ENCODE data around the gene LRRC72.
"Not testable (repeated sequence)": the region's sequence is repeated elsewhere in the genome, so short reads cannot be mapped to it uniquely, and the experiment has no call there.

LRRC72 gene

DNA sequence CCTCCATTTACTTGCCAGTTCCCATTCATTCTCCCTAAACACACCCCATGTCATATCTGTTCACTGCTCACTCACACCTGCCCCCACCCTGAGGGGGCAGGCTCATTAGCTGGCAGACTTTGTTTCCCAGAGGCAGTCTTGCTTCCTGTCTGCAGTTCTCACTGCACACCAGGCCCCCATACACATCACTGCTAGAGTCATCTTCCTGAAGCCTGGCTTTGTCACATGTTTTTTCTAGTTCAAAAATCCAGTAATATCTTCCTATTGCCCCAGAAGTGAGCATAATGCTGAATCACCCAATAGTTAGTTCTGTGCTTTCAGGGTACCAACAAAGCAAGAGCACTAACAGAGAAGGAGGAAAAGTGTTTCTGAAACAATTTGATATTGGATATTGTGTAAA lies 1.9 kb downstream of the LRRC72 start:
- Histone ChIP-seq H3K4me3 (ENCODE audit: low read length in 2 of 2) (no peak overlapping the region), H3K9ac (ENCODE audit: low read length in 2 of 2) (no peak overlapping the region), H3K27ac (ENCODE audit: low read length) (no peak overlapping the region), H3K36me3 (ENCODE audit: control insufficient read depth in 2 of 2, insufficient read depth in 2 of 2, low read length in 2 of 2) (no peaks in the 10 kb centered on the region), H3K4me1 (ENCODE audit: control insufficient read depth, insufficient read depth, low read length) (no peaks in the 10 kb centered on the region), H3K9me3 (ENCODE audit: control insufficient read depth in 2 of 2, low read length in 2 of 2) (no peaks in the 10 kb centered on the region), H3K27me3 (ENCODE audit: control insufficient read depth in 1 of 2, insufficient read depth in 2 of 2, low read length in 2 of 2) (no peaks in the 10 kb centered on the region)

DNA sequence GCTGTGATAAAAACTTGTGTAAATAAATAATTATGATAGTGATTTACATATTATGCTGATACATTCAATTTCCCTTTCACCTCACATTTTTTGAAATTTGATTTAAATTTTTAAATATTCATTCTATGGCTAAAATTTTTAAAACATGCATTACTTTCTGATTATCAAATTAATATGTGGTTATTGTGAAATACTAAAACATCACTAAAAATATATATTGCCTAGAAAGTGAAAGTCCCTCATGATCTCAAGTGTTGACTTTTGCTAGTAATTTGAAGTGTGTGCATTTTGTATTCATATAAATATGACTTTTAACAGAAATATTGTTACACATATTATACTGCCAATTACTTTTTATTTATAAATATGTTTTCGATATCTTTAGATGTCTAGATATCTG lies 3.1 kb downstream of the LRRC72 start:
- Histone ChIP-seq H3K9ac (ENCODE audit: low read length in 2 of 2) (no peak overlapping the region), H3K27me3 (ENCODE audit: control insufficient read depth in 1 of 2, insufficient read depth in 2 of 2, low read length in 2 of 2) (no peaks in the 10 kb centered on the region), H3K4me3 (ENCODE audit: low read length in 2 of 2) (no peak overlapping the region), H3K4me1 (ENCODE audit: control insufficient read depth, insufficient read depth, low read length) (no peaks in the 10 kb centered on the region), H3K36me3 (ENCODE audit: control insufficient read depth in 2 of 2, insufficient read depth in 2 of 2, low read length in 2 of 2) (no peaks in the 10 kb centered on the region), H3K9me3 (ENCODE audit: control insufficient read depth in 2 of 2, low read length in 2 of 2) (no peaks in the 10 kb centered on the region), H3K27ac (ENCODE audit: low read length) (no peak overlapping the region)

DNA sequence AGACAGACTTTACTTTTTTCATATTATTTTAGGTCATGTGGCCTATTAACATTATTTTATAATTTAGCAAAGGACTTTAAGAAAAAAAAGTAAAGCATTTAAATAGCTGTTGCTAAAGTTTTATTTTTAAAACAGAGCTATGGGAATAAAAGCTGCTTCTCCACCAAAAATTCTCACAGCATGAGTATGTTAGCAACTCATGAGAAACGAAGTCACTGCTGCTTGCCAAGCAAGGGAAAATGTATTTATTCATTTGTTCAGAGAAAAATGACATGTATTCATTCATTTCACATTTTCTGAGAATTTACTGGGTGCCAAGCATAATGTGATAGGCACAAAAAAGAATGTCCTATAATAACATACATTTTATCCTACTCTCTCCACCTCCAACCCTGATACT lies 5.1 kb downstream of the LRRC72 start:
- no peaks in the 10 kb centered on the region for H3K4me1 ChIP-seq (ENCODE audit: control insufficient read depth, insufficient read depth, low read length)
- H3K27ac ChIP-seq (ENCODE audit: low read length), result no peak overlapping the region
- H3K9me3 ChIP-seq (ENCODE audit: control insufficient read depth in 2 of 2, low read length in 2 of 2), result no peaks in the 10 kb centered on the region
- no peaks in the 10 kb centered on the region for H3K27me3 ChIP-seq (ENCODE audit: control insufficient read depth in 1 of 2, insufficient read depth in 2 of 2, low read length in 2 of 2)
- no peak overlapping the region for H3K4me3 ChIP-seq (ENCODE audit: low read length in 2 of 2)
- H3K36me3 ChIP-seq (ENCODE audit: control insufficient read depth in 2 of 2, insufficient read depth in 2 of 2, low read length in 2 of 2), result no peaks in the 10 kb centered on the region
- no peak overlapping the region for H3K9ac ChIP-seq (ENCODE audit: low read length in 2 of 2)

DNA sequence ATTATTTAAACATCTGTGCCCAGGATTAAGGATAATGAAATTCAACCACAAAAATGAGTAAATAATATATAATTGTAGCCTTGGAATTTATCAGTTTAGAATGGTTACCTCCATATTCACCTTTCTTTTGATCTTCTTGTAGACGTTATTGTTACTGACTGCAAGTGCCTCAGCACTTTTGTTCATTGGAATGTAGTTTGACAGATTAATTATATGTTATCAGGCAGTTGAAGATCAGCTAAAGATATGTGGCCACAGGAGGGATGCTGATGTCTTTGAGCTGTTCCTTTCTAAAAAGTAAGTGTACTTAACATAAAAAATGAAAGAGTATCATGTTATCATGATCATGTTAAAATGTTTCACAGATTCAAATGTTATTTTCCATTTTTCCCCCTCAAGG lies 5.6 kb downstream of the LRRC72 start:
- Histone ChIP-seq H3K9ac (ENCODE audit: low read length in 2 of 2) (no peak overlapping the region), H3K36me3 (ENCODE audit: control insufficient read depth in 2 of 2, insufficient read depth in 2 of 2, low read length in 2 of 2) (no peaks in the 10 kb centered on the region), H3K9me3 (ENCODE audit: control insufficient read depth in 2 of 2, low read length in 2 of 2) (no peaks in the 10 kb centered on the region), H3K27me3 (ENCODE audit: control insufficient read depth in 1 of 2, insufficient read depth in 2 of 2, low read length in 2 of 2) (no peaks in the 10 kb centered on the region), H3K27ac (ENCODE audit: low read length) (no peak overlapping the region), H3K4me3 (ENCODE audit: low read length in 2 of 2) (no peak overlapping the region), H3K4me1 (ENCODE audit: control insufficient read depth, insufficient read depth, low read length) (no peaks in the 10 kb centered on the region)

DNA sequence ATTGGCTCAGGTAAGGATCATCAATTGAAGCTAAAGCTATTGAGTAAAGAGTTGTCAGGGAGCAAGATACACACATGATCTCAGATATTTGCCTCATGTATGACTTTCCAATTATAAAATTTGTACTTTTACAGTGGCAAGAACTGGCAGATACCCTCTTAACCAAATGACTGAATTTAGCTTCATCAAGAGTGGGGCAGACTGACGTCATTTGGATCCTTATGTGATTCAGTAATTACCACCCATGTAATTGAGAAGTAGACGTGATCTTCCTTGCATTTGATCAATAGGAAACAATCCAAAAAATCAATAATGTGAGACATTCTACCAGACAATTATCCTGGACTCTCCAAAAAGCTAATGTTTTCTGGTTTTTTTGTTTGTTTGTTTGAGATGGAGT lies 8.9 kb downstream of the LRRC72 start:
- H3K9me3 ChIP-seq (ENCODE audit: control insufficient read depth in 2 of 2, low read length in 2 of 2), result no peaks in the 10 kb centered on the region
- H3K36me3 ChIP-seq (ENCODE audit: control insufficient read depth in 2 of 2, insufficient read depth in 2 of 2, low read length in 2 of 2), result no peaks in the 10 kb centered on the region
- H3K9ac ChIP-seq (ENCODE audit: low read length in 2 of 2), result no peak overlapping the region
- H3K4me1 ChIP-seq (ENCODE audit: control insufficient read depth, insufficient read depth, low read length), result no peaks in the 10 kb centered on the region
- H3K27ac ChIP-seq (ENCODE audit: low read length), result no peak overlapping the region
- no peak overlapping the region for H3K4me3 ChIP-seq (ENCODE audit: low read length in 2 of 2)
- no peaks in the 10 kb centered on the region for H3K27me3 ChIP-seq (ENCODE audit: control insufficient read depth in 1 of 2, insufficient read depth in 2 of 2, low read length in 2 of 2)

DNA sequence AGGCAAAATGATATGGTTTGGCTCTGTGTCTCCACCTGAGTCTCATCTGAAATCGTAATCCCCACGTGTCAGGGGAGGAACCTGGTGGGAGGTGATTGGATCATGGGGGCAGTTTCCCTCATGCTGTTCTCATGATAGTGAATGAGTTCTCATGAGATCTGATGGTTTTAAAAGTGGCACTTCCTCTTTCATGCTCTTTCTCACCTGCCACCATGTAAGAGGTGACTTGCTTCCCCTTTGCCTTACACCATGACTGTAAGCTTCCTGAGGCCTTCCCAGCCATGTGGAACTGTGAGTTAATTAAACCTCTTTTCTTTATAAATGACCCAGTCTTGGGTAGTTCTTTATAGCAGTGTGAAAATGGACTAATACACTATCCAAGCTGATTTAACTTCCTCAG lies 13.9 kb downstream of the LRRC72 start:
- not testable (repeated sequence) for H3K9me3 ChIP-seq (ENCODE audit: control insufficient read depth in 2 of 2, low read length in 2 of 2); H3K36me3 ChIP-seq (ENCODE audit: control insufficient read depth in 2 of 2, insufficient read depth in 2 of 2, low read length in 2 of 2); H3K9ac ChIP-seq (ENCODE audit: low read length in 2 of 2); H3K4me3 ChIP-seq (ENCODE audit: low read length in 2 of 2); H3K27me3 ChIP-seq (ENCODE audit: control insufficient read depth in 1 of 2, insufficient read depth in 2 of 2, low read length in 2 of 2); H3K4me1 ChIP-seq (ENCODE audit: control insufficient read depth, insufficient read depth, low read length); H3K27ac ChIP-seq (ENCODE audit: low read length)

DNA sequence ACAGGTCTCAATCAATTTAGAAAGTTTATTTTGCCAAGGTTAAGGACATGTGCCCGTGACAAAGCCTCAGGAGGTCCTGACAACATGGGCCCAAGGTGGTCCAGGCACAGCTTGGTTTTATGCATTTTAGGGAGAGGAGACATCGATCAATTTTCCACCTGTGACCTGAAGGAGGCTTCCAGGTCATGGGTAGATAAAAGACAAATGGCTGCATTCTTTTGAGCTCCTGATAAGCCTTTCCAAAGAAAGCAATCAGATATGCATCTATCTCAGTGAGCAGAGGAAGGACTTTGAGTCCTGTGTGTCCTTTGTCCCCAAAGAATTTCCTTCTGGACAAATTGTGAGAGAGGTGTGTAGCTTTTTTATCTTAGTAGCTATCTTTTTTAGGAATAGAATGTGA lies 15.8 kb downstream of the LRRC72 start:
- Histone ChIP-seq H3K4me1 (ENCODE audit: control insufficient read depth, insufficient read depth, low read length) (no peaks in the 10 kb centered on the region), H3K9ac (ENCODE audit: low read length in 2 of 2) (no peak overlapping the region), H3K36me3 (ENCODE audit: control insufficient read depth in 2 of 2, insufficient read depth in 2 of 2, low read length in 2 of 2) (no peaks in the 10 kb centered on the region), H3K27ac (ENCODE audit: low read length) (no peak overlapping the region), H3K9me3 (ENCODE audit: control insufficient read depth in 2 of 2, low read length in 2 of 2) (no peaks in the 10 kb centered on the region), H3K27me3 (ENCODE audit: control insufficient read depth in 1 of 2, insufficient read depth in 2 of 2, low read length in 2 of 2) (no peaks in the 10 kb centered on the region), H3K4me3 (ENCODE audit: low read length in 2 of 2) (no peak overlapping the region)

DNA sequence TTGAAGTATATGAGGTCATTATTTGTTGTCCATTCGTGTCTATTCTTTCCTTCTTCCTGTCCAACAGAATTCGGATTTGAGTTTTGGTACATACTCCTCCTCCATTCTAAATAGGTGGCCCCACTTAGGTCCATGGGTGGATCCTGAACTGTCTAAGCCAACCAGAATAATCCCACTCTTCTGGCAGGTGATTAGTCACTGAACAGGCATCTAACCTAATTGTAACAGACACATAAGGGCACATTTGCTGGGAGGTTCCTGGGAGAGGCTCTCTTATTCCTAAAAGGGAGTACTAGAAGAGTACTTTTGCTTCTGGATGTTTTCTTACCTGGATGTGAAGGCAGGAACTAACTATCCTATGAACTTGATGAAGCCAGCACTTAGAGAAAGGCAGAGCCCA lies 16.8 kb downstream of the LRRC72 start:
- H3K4me1 ChIP-seq (ENCODE audit: control insufficient read depth, insufficient read depth, low read length), result no peaks in the 10 kb centered on the region
- no peak overlapping the region for H3K27ac ChIP-seq (ENCODE audit: low read length)
- no peaks in the 10 kb centered on the region for H3K27me3 ChIP-seq (ENCODE audit: control insufficient read depth in 1 of 2, insufficient read depth in 2 of 2, low read length in 2 of 2)
- no peaks in the 10 kb centered on the region for H3K36me3 ChIP-seq (ENCODE audit: control insufficient read depth in 2 of 2, insufficient read depth in 2 of 2, low read length in 2 of 2)
- no peak overlapping the region for H3K9ac ChIP-seq (ENCODE audit: low read length in 2 of 2)
- H3K4me3 ChIP-seq (ENCODE audit: low read length in 2 of 2), result no peak overlapping the region
- H3K9me3 ChIP-seq (ENCODE audit: control insufficient read depth in 2 of 2, low read length in 2 of 2), result no peaks in the 10 kb centered on the region

DNA sequence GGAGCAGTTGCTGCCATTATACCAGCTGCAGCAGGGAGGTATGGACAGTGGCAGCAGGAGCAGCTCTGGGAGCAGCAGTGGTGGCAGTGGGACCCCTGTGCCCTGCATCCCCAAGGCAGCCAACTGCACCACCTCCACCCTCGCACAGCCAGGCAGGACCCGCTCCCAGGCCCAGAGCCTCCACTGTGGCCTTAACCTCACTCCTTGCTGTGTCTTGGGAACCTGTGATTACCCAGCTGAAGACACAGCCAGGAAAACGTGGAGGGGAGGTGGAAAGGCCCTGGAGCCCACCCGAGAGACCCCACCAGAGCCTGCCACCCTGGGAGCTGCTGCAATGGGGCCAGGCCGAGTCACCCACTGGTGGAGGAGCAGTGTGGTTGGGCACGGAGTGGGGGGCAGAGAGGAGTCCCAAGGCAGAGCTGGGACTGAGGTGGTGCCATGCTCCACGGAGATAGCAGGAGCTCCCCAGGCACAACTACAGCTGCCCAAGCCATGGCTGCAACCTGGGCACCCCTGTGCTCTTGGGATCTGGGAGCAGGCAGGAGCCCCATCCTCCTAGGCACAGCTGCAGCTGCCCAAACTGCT lies 20.4 kb downstream of the LRRC72 start:
- Histone ChIP-seq H3K27ac (ENCODE audit: low read length) (no peak overlapping the region), H3K36me3 (ENCODE audit: control insufficient read depth in 2 of 2, insufficient read depth in 2 of 2, low read length in 2 of 2) (no peaks in the 10 kb centered on the region), H3K4me1 (ENCODE audit: control insufficient read depth, insufficient read depth, low read length) (no peaks in the 10 kb centered on the region), H3K9ac (ENCODE audit: low read length in 2 of 2) (no peak overlapping the region), H3K4me3 (ENCODE audit: low read length in 2 of 2) (no peak overlapping the region), H3K27me3 (ENCODE audit: control insufficient read depth in 1 of 2, insufficient read depth in 2 of 2, low read length in 2 of 2) (no peaks in the 10 kb centered on the region), H3K9me3 (ENCODE audit: control insufficient read depth in 2 of 2, low read length in 2 of 2) (no peaks in the 10 kb centered on the region)

DNA sequence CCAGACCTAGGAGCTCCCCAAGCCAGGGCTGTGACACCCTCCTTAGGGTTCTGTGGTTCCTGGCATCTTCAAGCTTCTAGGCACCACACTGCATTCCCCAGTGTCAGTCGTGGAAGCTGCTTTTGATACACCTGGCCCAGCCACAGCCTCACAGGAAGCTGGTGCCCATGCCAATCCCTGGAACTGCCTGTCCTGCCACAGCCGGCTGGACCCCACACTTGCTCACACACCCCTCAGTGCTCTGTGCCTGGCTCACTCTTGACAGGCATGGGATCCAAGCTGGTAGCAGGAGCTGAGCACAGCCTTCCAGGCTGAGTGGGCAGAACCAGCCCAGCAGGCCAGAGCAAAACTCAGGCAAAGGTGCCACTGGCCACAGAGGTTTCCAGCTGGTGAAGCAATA lies 21.8 kb downstream of the LRRC72 start:
- Histone ChIP-seq H3K27ac (ENCODE audit: low read length) (no peak overlapping the region), H3K9ac (ENCODE audit: low read length in 2 of 2) (no peak overlapping the region), H3K4me1 (ENCODE audit: control insufficient read depth, insufficient read depth, low read length) (no peaks in the 10 kb centered on the region), H3K4me3 (ENCODE audit: low read length in 2 of 2) (no peak overlapping the region), H3K36me3 (ENCODE audit: control insufficient read depth in 2 of 2, insufficient read depth in 2 of 2, low read length in 2 of 2) (no peaks in the 10 kb centered on the region), H3K27me3 (ENCODE audit: control insufficient read depth in 1 of 2, insufficient read depth in 2 of 2, low read length in 2 of 2) (no peaks in the 10 kb centered on the region), H3K9me3 (ENCODE audit: control insufficient read depth in 2 of 2, low read length in 2 of 2) (no peaks in the 10 kb centered on the region)

DNA sequence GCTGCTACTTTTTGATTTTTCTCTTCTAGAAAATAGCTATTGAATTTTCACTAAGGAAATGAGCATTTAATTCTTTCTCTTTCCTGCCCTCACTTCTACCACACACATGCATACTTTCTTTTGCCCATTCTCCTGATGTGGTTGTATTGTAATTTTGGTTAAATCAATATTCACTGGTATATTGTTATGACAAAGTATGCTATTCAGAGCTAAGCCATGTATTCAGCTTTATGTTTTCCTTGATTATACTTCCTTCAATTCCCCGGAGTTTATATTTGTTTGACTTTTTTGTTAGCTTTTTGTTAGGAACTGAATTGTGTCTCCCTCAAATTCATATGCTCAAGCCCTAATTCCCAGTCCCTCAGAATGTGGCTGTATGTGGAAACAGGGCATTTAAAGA lies 24.0 kb downstream of the LRRC72 start:
- H3K27me3 ChIP-seq (ENCODE audit: control insufficient read depth in 1 of 2, insufficient read depth in 2 of 2, low read length in 2 of 2), result no peaks in the 10 kb centered on the region
- no peak overlapping the region for H3K4me3 ChIP-seq (ENCODE audit: low read length in 2 of 2)
- no peaks in the 10 kb centered on the region for H3K4me1 ChIP-seq (ENCODE audit: control insufficient read depth, insufficient read depth, low read length)
- no peaks in the 10 kb centered on the region for H3K36me3 ChIP-seq (ENCODE audit: control insufficient read depth in 2 of 2, insufficient read depth in 2 of 2, low read length in 2 of 2)
- H3K9ac ChIP-seq (ENCODE audit: low read length in 2 of 2), result no peak overlapping the region
- no peak overlapping the region for H3K27ac ChIP-seq (ENCODE audit: low read length)
- H3K9me3 ChIP-seq (ENCODE audit: control insufficient read depth in 2 of 2, low read length in 2 of 2), result no peaks in the 10 kb centered on the region
